Ovary (tissue), 3 donors: Measurements from ENCODE around the gene PARP9.
A peak's percentile ranks its signal among the peaks of the same experiment; 100 is the strongest.

Source experiments
- CTCF ChIP-seq, 3 donors: fragments of 450-650 bp in 2 of 3; fragments of 200-600 bp in 1 of 3; IDR thresholded peaks; one replicate each; pipeline versions ENCODE4 v1.5.1 to v1.8.0; 2016 to 2022; ENCODE audit warnings: antibody characterized with exemption in 3 of 3, mild to moderate bottlenecking in 1 of 3
- EP300 ChIP-seq: sonication (generic); formaldehyde crosslinking; IDR thresholded peaks from one replicate; pipeline ENCODE4 v1.6.1; 2017; ENCODE audit warnings: antibody characterized with exemption
- donor health status: DM: no; HTN: no; CAD: no.

- TF ChIP-seq CTCF (IDR thresholded peaks at IDR 0.05) (peak in 2 of 3 donors; percentile 25 to 30), EP300 (no peak)
Observed at GRCh38 chr3:122560680-122561079, 3.4 kb downstream of the PARP9 start.
